Ovary (tissue), 9 donors: ENCODE results near the gene SLC41A1. TPM values are rescaled to one million over a fixed set of nuclear protein-coding genes. Genes with fewer than 3 reads are reported as not detected.

Source experiments
- DNase-seq, 5 donors: peaks; one replicate each; pipeline ENCODE4 v3.0.0-alpha.2; 2019 to 2020
- H3K27ac ChIP-seq, 2 donors: fragments of 200-600 bp; one replicate each; pipeline versions ENCODE4 v1.5.1 to v1.8.0; 2019 to 2022
- H3K27me3 ChIP-seq: fragments of 200-600 bp; one replicate; pipeline ENCODE4 v1.8.0; 2022
- H3K36me3 ChIP-seq: fragments of 200-600 bp; sonication (generic); one replicate; pipeline ENCODE4 v1.5.1; 2019
- H3K4me1 ChIP-seq: one replicate; pipeline ENCODE4 v1.8.1; 2013; ENCODE audit warnings: mild to moderate bottlenecking, moderate library complexity; ENCODE audit not compliant: insufficient read depth
- H3K4me3 ChIP-seq: fragments of 200-600 bp; sonication (generic); one replicate; pipeline ENCODE4 v1.5.1; 2017
- H3K9me3 ChIP-seq, 2 donors: fragments of 200-600 bp in 1 of 2; sonication (generic) in 1 of 2; one replicate each; pipeline versions ENCODE4 v1.5.1 to v1.8.1; 2013 to 2019; ENCODE audit warnings: mild to moderate bottlenecking in 1 of 2, moderate library complexity in 1 of 2
- EP300 ChIP-seq: sonication (generic); formaldehyde crosslinking; IDR thresholded peaks from one replicate; pipeline ENCODE4 v1.6.1; 2017; ENCODE audit warnings: antibody characterized with exemption
- POLR2A ChIP-seq: fragments of 450-650 bp; IDR thresholded peaks from one replicate; pipeline ENCODE4 v1.6.1; 2017; ENCODE audit warnings: antibody characterized with exemption, mild to moderate bottlenecking, moderate library complexity
- WGBS, 3 donors: extraction: QIAGEN DNeasy Blood & Tissue Kit in 1 of 3; methylation state at CpG; one replicate each; pipeline versions ENCODE4 v1.1.5 to v1.1.7; 2013 to 2017; 5-methylcytosine and 5-hydroxymethylcytosine counted together
- intact Hi-C, 4 donors: fragments of 100-400 bp; cut with DNase I; formaldehyde crosslinking; loops; one replicate each; pipeline versions ENCODE4 v1.11.0 to v1.15.1; 2022 to 2023
- polyA plus RNA-seq, 2 donors: library from polyadenylated mRNA; stranded (reverse); fragments of 200-250 nt in 1 of 2; fragments of 350-450 nt in 1 of 2; fragmentation: Illumina TruSeq in 1 of 2; extraction: RNeasy Lipid Tissue Mini Kit (QIAGEN cat#74804) in 1 of 2; gene quantifications; one replicate each; pipeline ENCODE4 v1.2.3, GENCODE V29; 2013 to 2014
- total RNA-seq, 7 donors: library from RNA; depleted of rRNA in 2 of 7; stranded (reverse); fragments of >200 nt in 2 of 7; fragmentation: NEBNext Ultra II Directional in 3 of 7; extraction: Animal tissue kit (Norgen Biotek cat#: 25700) in 3 of 7; gene quantifications; one replicate each; pipeline versions ENCODE4 v1.1.0 to v1.2.4, GENCODE V29; 2016 to 2023
- TF ChIP-seq, protein P1 (sequence below), 3 donors: fragments of 450-650 bp in 2 of 3; fragments of 200-600 bp in 1 of 3; IDR thresholded peaks; one replicate each; pipeline versions ENCODE4 v1.5.1 to v1.8.0; 2016 to 2022; ENCODE audit warnings: antibody characterized with exemption in 3 of 3, mild to moderate bottlenecking in 1 of 3
- donor health status: DM: no; HTN: no; CAD: no; lungs with moderate emphysema.
- donor health status: DM: no; HTN: no; CAD: no.
- donor health status: Bipolar disorder and iron deficiency.
- donor health status: DM: yes; HTN: yes; CAD: no.
- donor health status: DM: no; HTN: no; CAD: no.
- donor health status: DM: yes; HTN: yes; CAD: no.

Gene SLC41A1
- total and polyA plus RNA-seq, 9 donors = 12.5 to 75.9 (median 33.5) TPM

DNA sequence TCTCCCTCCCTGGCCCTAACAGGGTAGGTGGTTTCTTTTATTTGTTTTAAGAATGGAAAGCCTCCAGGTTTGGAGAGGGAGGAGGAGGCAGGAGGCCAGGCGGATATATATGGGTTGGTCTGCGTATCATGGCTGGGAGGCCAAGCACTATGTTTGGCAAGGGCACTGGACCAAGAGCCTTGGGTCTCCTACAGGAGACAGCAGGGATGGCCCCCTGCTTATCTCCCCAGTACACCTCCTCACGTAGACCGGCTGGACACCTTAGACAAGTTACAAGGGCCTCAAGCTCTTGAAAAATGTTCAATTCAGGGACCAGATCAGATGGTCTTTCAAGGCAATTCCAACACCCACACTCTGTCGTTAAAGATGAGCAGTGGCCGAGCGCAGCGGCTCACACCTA lies 10.9 kb downstream of the SLC41A1 start:
- H3K9me3 ChIP-seq = no peaks in the 10 kb centered on the region
- 85 to 96% (median 87%) methylated on average over 8 of the region's 8 CpGs for WGBS, 3 donors
- intact Hi-C loops = loop anchor here in 1 of 4 donors (5.0 kb wide), 1 partner anchor 320 kb away; no protein-coding TSS in a partner anchor
- H3K4me3 ChIP-seq = no peak overlapping the region
- no peaks in the 10 kb centered on the region for H3K36me3 ChIP-seq
- H3K4me1 ChIP-seq = peaks cover 7% of the 10 kb centered on the region
- H3K27me3 ChIP-seq = no peaks in the 10 kb centered on the region
- H3K27ac ChIP-seq = no peak overlapping the region
- TF ChIP-seq, protein P1, sequence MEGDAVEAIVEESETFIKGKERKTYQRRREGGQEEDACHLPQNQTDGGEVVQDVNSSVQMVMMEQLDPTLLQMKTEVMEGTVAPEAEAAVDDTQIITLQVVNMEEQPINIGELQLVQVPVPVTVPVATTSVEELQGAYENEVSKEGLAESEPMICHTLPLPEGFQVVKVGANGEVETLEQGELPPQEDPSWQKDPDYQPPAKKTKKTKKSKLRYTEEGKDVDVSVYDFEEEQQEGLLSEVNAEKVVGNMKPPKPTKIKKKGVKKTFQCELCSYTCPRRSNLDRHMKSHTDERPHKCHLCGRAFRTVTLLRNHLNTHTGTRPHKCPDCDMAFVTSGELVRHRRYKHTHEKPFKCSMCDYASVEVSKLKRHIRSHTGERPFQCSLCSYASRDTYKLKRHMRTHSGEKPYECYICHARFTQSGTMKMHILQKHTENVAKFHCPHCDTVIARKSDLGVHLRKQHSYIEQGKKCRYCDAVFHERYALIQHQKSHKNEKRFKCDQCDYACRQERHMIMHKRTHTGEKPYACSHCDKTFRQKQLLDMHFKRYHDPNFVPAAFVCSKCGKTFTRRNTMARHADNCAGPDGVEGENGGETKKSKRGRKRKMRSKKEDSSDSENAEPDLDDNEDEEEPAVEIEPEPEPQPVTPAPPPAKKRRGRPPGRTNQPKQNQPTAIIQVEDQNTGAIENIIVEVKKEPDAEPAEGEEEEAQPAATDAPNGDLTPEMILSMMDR (IDR thresholded peaks at IDR 0.05) = no peak
- no peak for TF ChIP-seq POLR2A
- TF ChIP-seq EP300 = no peak
- DNase-seq = no peak

DNA sequence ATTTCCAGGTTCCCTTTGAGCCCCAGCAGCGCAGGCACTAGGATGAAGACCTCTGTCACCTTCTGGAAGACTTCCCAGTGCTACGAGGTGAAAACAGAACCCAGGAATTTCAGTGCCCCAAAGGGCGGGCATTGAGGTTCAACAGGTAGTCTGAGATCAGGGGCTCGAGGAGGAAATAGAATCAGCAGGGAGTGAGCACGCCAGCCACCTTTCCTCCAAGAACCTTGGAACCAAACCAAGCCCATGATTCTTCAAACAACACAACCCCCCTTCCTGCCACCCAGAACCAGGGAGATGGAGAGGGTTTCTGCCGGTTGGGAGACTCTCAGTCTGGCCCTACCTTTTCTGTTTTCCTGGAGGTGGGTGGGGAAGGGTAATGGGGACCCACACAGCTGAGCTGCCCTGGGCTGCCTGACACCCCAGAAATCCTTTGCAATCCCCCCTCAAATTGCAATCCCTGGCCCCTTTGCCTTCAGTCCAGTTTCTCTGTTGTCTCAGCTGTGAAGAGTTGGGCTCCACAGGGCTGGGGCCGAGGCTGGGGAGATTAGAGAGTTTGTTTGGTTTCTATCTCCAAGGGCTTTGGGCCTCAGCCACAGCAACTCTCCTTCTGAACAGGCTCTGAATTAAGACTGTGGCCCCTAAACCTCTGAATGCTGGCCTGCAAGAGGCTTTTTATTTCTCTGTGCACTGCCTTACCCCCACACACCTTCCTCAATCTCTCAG lies 11.9 kb downstream of the SLC41A1 start:
- Histone ChIP-seq H3K27me3 (no peaks in the 10 kb centered on the region), H3K36me3 (no peaks in the 10 kb centered on the region), H3K4me1 (peaks cover 7% of the 10 kb centered on the region), H3K4me3 (no peak overlapping the region), H3K9me3 (no peaks in the 10 kb centered on the region), H3K27ac (no peak overlapping the region)
- TF ChIP-seq, protein P1 (IDR thresholded peaks at IDR 0.05) = no peak
- TF ChIP-seq EP300 (no peak), POLR2A (no peak)
- intact Hi-C loops = loop anchor here in 1 of 4 donors (5.0 kb wide), 1 partner anchor 321 kb away; no protein-coding TSS in a partner anchor
- 39 to 58% (median 43%) methylated on average over 7 of the region's 7 CpGs for WGBS, 3 donors
- DNase-seq = no peak

DNA sequence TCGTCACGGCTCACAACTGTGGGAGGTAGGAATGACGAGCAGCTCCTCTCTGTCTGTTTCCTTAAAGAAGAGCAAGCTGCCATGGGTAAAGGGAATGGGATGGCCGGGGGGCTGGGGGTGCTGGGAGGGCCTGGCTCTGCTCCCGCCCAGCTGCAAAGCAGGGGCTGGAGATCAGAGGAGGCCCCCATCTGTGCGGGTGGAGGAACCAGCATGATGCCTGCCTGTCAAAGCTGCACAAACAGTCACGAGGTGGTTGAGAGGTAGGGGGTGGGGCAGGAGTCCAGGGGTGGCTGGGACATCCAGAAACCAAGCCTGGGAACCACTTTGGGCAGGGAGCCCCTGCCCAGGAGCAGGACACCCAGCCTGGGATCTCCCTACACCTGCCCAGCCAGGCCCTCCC lies 12.6 kb downstream of the SLC41A1 start:
- Histone ChIP-seq H3K27ac (no peak overlapping the region), H3K36me3 (no peaks in the 10 kb centered on the region), H3K9me3 (no peaks in the 10 kb centered on the region), H3K4me3 (no peak overlapping the region), H3K27me3 (no peaks in the 10 kb centered on the region), H3K4me1 (peaks cover 7% of the 10 kb centered on the region)
- intact Hi-C loops = loop anchor here in 1 of 4 donors (5.0 kb wide), 1 partner anchor 322 kb away; no protein-coding TSS in a partner anchor
- DNase-seq = no peak
- WGBS, 3 donors = 73 to 81% (median 74%) methylated on average over 7 of the region's 7 CpGs
- TF ChIP-seq, protein P1 (IDR thresholded peaks at IDR 0.05) = no peak
- TF ChIP-seq POLR2A (no peak), EP300 (no peak)

DNA sequence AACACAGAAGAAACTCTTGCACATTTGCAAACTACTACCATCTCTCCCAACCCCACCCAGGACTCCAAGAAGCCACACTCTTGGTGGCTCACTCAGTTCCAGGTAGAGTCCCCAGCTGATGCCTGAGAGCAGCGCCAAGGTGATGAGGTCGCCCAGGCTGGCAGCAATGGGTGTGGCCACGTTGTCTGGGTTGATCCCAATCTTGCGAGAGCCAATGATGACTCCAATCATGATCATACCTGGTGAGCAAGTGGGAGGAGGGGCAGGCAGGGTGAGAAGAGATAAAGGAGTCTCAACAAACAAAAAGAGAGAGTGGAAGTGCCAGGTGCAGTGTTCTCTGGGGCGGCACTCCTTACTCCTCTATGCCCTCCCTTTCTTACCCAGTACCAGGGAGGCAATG lies 14.4 kb downstream of the SLC41A1 start:
- Histone ChIP-seq H3K4me1 (peaks cover 4% of the 10 kb centered on the region), H3K27ac (no peak overlapping the region), H3K27me3 (no peaks in the 10 kb centered on the region), H3K4me3 (no peak overlapping the region), H3K9me3 (no peaks in the 10 kb centered on the region), H3K36me3 (no peaks in the 10 kb centered on the region)
- intact Hi-C loops = loop anchor here in 3 of 4 donors (10.0 kb wide), 1 partner anchor 116 kb away; no protein-coding TSS in a partner anchor
- WGBS, 3 donors = 74 to 92% (median 92%) methylated on average over 5 of the region's 5 CpGs
- TF ChIP-seq, protein P1 (IDR thresholded peaks at IDR 0.05) = no peak
- DNase-seq = no peak
